ENCODE data around the gene SLX1A.

GRCh38 chr16:30152517-30152916, 41.2 kb upstream of the SLX1A start:
- TF ChIP-seq ZFX (CRISPR knock-in tag; IDR thresholded peaks at IDR 0.05) = no peak
- no peak for TF ChIP-seq PATZ1 (CRISPR knock-in tag; IDR thresholded peaks at IDR 0.05; ENCODE audit: borderline replicate concordance)
- TF ChIP-seq CREB1 (IDR thresholded peaks at IDR 0.05) = no peak
- no peak for TF ChIP-seq CREB1 (CRISPR knock-in tag; IDR thresholded peaks at IDR 0.05)
- no peak for TF ChIP-seq ELF1 (tag; IDR thresholded peaks at IDR 0.05)
- no peak for TF ChIP-seq HNRNPUL1 (IDR thresholded peaks at IDR 0.05; ENCODE audit: low read length)
- TF ChIP-seq MIER1 (IDR thresholded peaks at IDR 0.05; ENCODE audit: low read depth) = no peak
- no peak for TF ChIP-seq USF2 (CRISPR knock-in tag; IDR thresholded peaks at IDR 0.05)
- no peak for TF ChIP-seq CHD7 (IDR thresholded peaks at IDR 0.05; ENCODE audit: low read depth, low read length)
- no peak for TF ChIP-seq TCF7 (IDR thresholded peaks at IDR 0.05; ENCODE audit: borderline replicate concordance)
- TF ChIP-seq ELF4 (CRISPR knock-in tag; IDR thresholded peaks at IDR 0.05) = no peak

Measured in K562 (cell line).